SJCRH30 (cell line): ENCODE measurements around the gene ATG14. TPM values are rescaled to one million over a fixed set of nuclear protein-coding genes. Genes with fewer than 3 reads are reported as not detected.
"Not testable (repeated sequence)": the region's sequence is repeated elsewhere in the genome, so short reads cannot be mapped to it uniquely, and the experiment has no call there.

Experiments used
- DNase-seq, 2 experiments: peaks; one replicate each; pipeline ENCODE4 v3.0.0-alpha.2; 2015 to 2020
- H3K27ac ChIP-seq: fragments of 250-450 bp; sonication (Bioruptor Pico); 2 replicates; pipeline ENCODE4 v1.5.1; 2020; ENCODE audit warnings: mild to moderate bottlenecking, moderate library complexity
- H3K27me3 ChIP-seq: fragments of 250-450 bp; sonication (Bioruptor Pico); 2 replicates; pipeline ENCODE4 v1.5.1; 2020; ENCODE audit warnings: mild to moderate bottlenecking, moderate library complexity
- H3K36me3 ChIP-seq: fragments of 250-450 bp; sonication (Bioruptor Pico); 2 replicates; pipeline ENCODE4 v1.5.1; 2020; ENCODE audit warnings: mild to moderate bottlenecking, moderate library complexity
- H3K4me1 ChIP-seq: fragments of 250-450 bp; sonication (Bioruptor Pico); 2 replicates; pipeline ENCODE4 v1.5.1; 2020; ENCODE audit warnings: mild to moderate bottlenecking, moderate library complexity
- H3K4me3 ChIP-seq: fragments of 250-450 bp; sonication (Bioruptor Pico); 2 replicates; pipeline ENCODE4 v1.5.1; 2020; ENCODE audit warnings: mild to moderate bottlenecking, moderate library complexity
- H3K9me3 ChIP-seq: fragments of 250-450 bp; sonication (Bioruptor Pico); replicated peaks from 2 replicates; pipeline ENCODE4 v1.5.1; 2020; ENCODE audit warnings: mild to moderate bottlenecking, moderate library complexity
- total RNA-seq: library from RNA; depleted of rRNA; stranded (reverse); fragments of >200 nt; shearing (Covaris generic); gene quantifications from 2 replicates; pipeline ENCODE4 v1.2.3, GENCODE V29; 2014

ATG14 gene
- total RNA-seq, 1 experiment from 2014 or later = 8.3 TPM

DNA sequence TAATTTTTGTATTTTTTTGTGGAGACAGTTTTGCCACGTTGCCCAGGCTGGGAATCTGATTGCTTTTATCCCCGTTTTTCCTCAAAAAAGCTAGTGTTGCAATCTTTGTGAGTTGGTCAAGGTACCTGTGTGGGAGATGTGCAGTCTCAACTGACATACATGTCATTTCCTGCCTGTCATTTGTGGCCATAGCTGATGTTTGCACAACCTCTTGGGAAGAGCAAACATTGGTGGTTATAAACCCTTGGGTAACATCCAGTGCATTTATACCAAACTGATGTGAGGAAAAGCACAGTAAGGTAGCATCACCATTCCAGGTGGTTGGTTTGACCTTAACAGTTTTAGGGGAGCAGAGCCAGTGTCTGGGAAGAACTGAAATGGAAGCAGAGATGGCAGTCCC lies 54.7 kb downstream of the ATG14 start:
- no peaks in the 10 kb centered on the region for H3K4me1 ChIP-seq
- no peaks in the 10 kb centered on the region for H3K27me3 ChIP-seq
- no peaks in the 10 kb centered on the region for H3K9me3 ChIP-seq
- H3K27ac ChIP-seq = no peak overlapping the region
- H3K4me3 ChIP-seq = no peak overlapping the region
- H3K36me3 ChIP-seq = peaks cover 9% of the 10 kb centered on the region; the same call in 1 of the 2 replicates
- DNase-seq = no peak

DNA sequence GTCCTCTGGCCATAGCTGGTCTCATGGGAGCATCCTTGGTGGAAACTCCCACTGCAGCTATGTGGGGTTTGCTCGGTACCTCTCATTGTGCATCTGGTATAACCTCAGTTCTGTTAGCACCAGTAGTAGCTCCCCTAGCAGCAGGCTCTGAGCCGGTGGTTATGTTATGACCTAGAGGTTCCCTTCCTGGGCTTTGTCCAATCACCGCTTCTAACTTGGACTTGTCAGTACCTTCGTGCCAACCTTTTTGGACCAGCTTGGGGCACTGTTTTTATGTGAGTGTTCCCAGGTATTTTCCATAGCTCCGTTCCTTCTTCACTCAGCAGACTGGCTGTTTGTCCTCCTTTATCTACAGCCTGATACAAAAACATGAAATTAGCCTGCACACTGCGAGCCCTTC lies 55.7 kb downstream of the ATG14 start:
- no peaks in the 10 kb centered on the region for H3K27me3 ChIP-seq
- H3K4me1 ChIP-seq = no peaks in the 10 kb centered on the region
- DNase-seq = no peak
- H3K9me3 ChIP-seq = no peaks in the 10 kb centered on the region
- H3K4me3 ChIP-seq = no peak overlapping the region
- no peak overlapping the region for H3K27ac ChIP-seq
- H3K36me3 ChIP-seq = peaks cover 9% of the 10 kb centered on the region; the same call in 1 of the 2 replicates

DNA sequence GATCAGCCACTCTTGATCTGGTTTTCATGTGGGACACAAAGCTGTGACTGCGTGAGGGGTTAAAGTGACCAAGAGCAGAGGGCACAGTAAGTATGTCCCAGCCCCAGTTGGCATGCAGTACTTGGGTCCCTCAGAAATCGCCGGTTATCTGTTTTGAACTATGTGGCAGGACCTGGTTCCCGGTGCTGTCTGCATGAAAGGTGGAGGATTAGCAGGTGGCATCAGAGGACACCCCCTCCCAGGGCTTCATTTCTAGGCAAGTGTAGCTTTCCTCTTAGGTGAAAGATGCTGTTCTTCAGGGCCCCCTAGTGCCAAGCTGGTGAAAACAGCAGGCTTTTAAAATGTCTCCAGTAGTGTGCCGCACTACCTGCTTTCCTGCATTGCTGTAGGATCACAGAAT lies 57.1 kb downstream of the ATG14 start:
- Histone ChIP-seq H3K4me3 (no peak overlapping the region), H3K9me3 (no peaks in the 10 kb centered on the region), H3K36me3 (peaks cover 15% of the 10 kb centered on the region; the same call in 1 of the 2 replicates), H3K27me3 (no peaks in the 10 kb centered on the region), H3K27ac (no peak overlapping the region), H3K4me1 (no peaks in the 10 kb centered on the region)
- DNase-seq = peak; percentile 13 to 54

DNA sequence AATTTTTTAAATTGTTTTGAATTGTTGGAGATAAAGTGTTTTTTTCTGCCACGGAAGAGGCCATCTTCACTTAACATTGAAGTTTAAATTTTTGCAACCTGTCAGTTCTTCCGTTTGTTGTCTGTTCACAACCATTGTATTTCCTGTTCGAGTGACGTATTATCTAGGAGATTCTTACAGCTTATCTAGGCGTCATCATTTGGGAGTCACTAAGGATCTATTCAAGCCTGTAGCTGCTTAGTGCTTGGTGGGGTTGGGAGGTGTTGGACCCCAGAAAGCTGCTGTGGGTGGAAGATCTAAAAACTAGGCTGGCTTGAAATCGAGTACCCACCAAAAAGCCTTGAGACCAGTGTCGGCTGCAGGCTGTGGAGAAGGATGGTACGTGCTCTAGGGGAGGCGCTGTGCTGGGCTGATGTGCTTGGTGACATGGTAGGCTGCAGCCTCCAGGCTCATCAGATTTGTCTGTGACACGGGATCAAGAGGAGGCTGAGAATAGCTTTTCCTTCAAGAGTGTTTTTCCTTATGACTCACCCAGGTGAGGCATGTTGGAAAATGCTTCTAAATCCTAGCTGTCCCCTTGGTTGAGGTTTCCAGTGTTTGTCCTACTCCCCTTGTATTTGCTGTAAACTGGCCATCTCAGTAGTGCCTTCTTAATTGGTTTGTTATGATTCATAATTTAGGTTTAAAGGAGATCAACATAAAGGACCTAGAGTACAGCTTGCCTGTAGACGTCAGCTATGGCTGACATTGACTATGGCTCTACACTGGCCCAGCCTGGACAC lies 57.8 kb downstream of the ATG14 start:
- no peak for DNase-seq
- no peak overlapping the region for H3K4me3 ChIP-seq
- H3K36me3 ChIP-seq = peaks cover 15% of the 10 kb centered on the region; the same call in 1 of the 2 replicates
- H3K4me1 ChIP-seq = no peaks in the 10 kb centered on the region
- H3K27me3 ChIP-seq = no peaks in the 10 kb centered on the region
- no peaks in the 10 kb centered on the region for H3K9me3 ChIP-seq
- H3K27ac ChIP-seq = no peak overlapping the region

DNA sequence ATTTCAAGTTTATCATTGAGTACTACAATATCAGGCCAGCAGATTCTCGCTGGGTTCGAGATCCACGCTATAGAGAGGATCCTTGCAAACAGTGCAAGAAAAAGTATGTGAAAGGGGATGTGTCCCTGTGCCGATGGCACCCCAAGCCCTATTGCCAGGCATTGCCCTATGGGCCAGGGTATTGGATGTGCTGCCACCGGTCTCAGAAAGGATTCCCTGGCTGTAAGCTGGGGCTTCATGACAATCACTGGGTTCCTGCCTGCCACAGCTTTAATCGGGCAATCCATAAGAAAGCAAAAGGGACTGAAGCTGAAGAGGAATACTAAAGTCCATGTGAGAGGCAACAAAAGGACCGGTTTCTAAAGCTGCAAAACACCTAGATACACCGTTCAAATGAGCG lies 59.4 kb downstream of the ATG14 start:
- no peaks in the 10 kb centered on the region for H3K9me3 ChIP-seq
- H3K4me1 ChIP-seq = no peaks in the 10 kb centered on the region
- no peak overlapping the region for H3K27ac ChIP-seq
- peaks cover 15% of the 10 kb centered on the region; the same call in 1 of the 2 replicates for H3K36me3 ChIP-seq
- H3K4me3 ChIP-seq = no peak overlapping the region
- DNase-seq = no peak
- H3K27me3 ChIP-seq = no peaks in the 10 kb centered on the region

DNA sequence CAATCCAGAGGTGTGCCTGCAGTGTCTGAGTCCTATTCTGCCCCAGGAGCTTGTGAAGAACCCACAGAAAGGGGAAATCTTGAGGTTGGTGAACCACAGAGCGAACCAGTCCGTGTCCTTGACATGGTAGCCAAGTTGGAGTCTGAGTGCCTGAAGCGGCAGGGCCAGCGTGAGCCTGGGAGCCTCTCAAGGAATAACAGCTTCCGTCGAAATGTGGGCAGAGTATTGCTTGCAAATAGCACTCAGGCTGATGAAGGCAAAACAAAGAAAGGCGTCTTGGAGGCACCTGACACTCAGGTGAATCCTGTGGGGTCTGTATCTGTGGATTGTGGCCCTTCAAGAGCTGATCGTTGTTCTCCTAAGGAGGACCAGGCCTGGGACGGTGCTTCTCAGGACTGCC lies 60.5 kb downstream of the ATG14 start:
- Histone ChIP-seq H3K9me3 (no peaks in the 10 kb centered on the region), H3K4me3 (no peak overlapping the region), H3K36me3 (peaks cover 15% of the 10 kb centered on the region; the same call in 1 of the 2 replicates), H3K4me1 (no peaks in the 10 kb centered on the region), H3K27ac (no peak overlapping the region), H3K27me3 (no peaks in the 10 kb centered on the region)
- DNase-seq = no peak

DNA sequence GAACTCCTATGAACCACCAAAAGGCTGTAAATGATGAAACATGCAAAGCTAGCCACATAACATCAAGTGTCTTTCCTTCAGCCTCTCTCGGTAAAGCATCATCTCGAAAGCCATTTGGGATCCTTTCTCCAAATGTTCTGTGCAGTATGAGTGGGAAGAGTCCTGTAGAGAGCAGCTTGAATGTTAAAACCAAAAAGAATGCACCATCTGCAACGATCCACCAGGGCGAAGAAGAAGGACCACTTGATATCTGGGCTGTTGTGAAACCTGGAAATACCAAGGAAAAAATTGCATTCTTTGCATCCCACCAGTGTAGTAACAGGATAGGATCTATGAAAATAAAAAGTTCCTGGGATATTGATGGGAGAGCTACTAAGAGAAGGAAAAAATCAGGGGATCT lies 61.2 kb downstream of the ATG14 start:
- Histone ChIP-seq H3K9me3 (no peaks in the 10 kb centered on the region), H3K4me1 (no peaks in the 10 kb centered on the region)
- no peak for DNase-seq

DNA sequence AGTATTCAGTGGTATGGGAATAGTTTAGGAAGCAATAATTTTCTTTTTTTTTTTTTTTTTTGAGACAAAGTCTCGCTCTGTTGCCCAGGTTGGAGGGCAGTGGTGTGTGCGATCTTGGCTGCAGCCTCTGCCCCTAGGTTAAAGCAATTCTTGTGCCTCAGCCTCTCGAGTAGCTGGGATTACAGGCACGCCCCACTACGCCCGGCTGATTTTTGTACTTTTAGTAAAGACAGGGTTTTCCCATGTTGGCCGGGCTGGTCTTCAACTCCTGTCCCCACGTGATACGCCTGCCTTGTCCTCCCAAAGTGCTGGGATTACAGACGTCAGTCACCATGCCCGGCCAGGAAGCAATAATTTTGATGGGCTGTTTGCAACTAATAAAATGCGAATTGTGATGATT lies 62.1 kb downstream of the ATG14 start:
- Histone ChIP-seq H3K27ac (no peak overlapping the region), H3K4me3 (no peak overlapping the region), H3K9me3 (no peaks in the 10 kb centered on the region), H3K4me1 (no peaks in the 10 kb centered on the region), H3K27me3 (no peaks in the 10 kb centered on the region), H3K36me3 (peaks cover 15% of the 10 kb centered on the region; the same call in 1 of the 2 replicates)
- DNase-seq = no peak

More for the DNA sequence above, 61.2 kb downstream of the ATG14 start:
- Histone ChIP-seq H3K27ac (no peak overlapping the region), H3K27me3 (no peaks in the 10 kb centered on the region), H3K36me3 (peaks cover 15% of the 10 kb centered on the region; the same call in 1 of the 2 replicates), H3K4me3 (no peak overlapping the region)

DNA sequence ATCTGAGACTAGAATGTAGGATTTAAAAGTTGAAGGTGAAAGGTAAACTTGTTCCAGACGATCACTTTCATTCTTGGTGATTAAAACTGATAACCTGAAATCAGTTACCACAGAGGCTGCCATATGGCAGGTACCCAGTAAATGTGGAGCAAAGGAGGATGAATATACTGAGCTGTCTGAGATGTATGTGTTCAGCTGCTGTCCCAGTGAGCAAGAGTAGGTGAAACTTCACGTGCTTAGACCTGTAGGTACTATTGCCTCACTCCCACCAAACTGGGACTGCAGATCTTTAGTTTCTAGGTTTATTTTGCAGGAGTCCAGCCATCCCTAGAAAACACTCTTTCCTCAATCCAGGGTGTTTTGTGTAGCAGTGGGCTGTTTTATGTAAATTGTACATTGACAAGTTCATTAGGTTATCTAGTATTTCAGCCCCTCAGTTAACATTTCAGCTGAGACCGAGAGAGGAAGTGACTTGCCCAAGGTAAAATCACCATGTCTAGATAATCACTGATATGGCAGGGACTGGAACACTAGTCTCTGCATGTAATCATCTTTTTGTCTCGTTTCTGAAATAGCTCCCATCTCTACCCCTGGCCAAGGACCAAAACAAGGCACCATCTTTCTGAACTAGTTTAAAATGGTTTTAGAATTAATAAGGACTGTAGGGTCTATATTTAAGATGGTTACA lies 62.7 kb downstream of the ATG14 start:
- Histone ChIP-seq H3K27me3 (no peaks in the 10 kb centered on the region), H3K4me3 (no peak overlapping the region), H3K4me1 (no peaks in the 10 kb centered on the region), H3K27ac (no peak overlapping the region), H3K9me3 (no peaks in the 10 kb centered on the region), H3K36me3 (peaks cover 13% of the 10 kb centered on the region; the same call in 1 of the 2 replicates)
- no peak for DNase-seq

DNA sequence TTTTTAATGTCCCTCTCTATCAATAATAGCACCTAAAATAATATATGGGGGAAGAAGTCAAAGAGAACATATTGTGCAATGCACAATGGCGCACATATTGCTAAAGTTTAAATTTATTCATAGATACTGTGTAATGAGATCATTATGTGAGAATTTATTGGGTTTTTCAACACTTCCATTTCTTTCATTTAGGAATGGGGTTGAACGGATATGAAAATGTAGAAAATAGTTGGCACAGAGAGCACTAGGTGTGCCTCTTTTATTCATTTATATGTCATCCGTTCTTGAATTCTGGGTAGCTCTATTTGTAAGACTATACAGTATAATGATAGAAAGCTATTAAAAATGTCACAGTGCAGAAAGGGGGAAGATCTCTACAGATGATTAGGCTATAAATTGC lies 63.9 kb downstream of the ATG14 start:
- Histone ChIP-seq H3K27me3 (no peaks in the 10 kb centered on the region), H3K4me3 (no peak overlapping the region), H3K9me3 (no peaks in the 10 kb centered on the region), H3K4me1 (no peaks in the 10 kb centered on the region), H3K36me3 (peaks cover 12% of the 10 kb centered on the region; the same call in 1 of the 2 replicates), H3K27ac (no peak overlapping the region)
- DNase-seq = no peak

DNA sequence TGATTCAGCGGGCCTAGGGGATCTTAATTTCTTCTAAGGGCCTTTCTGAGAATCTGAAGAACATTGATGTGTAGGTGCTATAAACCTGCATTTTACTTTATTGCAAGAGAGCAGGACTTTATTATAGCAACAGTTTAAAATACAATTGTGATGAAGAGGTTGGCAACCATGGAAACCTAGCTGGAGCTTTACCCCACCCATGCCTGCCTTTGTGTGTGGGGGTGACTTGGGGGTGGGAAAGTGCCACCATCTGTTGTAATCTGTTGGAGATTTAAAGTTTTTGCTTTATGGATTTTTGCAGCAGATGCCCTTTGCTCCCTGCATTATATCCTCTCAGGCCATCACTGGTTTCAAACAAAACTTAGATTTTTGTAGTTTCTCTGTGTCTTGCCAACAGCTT lies 64.6 kb downstream of the ATG14 start:
- H3K4me3 ChIP-seq = no peak overlapping the region
- no peaks in the 10 kb centered on the region for H3K4me1 ChIP-seq
- peaks cover 6% of the 10 kb centered on the region; the same call in 1 of the 2 replicates for H3K36me3 ChIP-seq
- H3K27ac ChIP-seq = no peak overlapping the region
- H3K27me3 ChIP-seq = no peaks in the 10 kb centered on the region
- no peak for DNase-seq
- H3K9me3 ChIP-seq = no peaks in the 10 kb centered on the region

DNA sequence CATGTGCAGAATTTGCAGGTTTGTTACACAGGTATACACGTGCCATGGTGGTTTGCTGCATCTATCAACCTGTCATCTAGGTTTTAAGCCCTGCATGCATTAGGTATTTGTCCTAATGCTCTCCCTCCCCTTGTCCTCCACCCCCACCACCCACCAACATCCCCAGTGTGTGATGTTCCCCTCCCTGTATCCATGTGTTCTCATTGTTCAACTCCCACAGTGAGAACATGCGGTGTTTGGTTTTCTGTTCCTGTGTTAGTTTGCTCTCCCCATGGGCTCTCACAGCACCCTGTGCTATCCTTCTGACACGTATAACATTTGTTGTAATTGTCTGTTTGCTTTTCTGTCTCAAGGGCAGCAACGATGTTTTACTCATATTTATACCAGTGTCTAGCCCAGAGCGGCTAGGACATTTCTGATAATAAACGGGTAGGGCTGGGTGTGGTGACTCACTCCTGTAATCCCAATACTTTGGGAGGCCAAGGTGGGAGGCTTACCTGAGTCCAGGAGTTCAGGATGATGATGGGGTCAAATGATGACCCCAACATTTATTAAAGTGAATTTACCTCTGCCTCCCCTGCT lies 67.0 kb downstream of the ATG14 start:
- H3K9me3 ChIP-seq, DNase-seq, H3K27me3 ChIP-seq, H3K36me3 ChIP-seq, H3K27ac ChIP-seq, H3K4me1 ChIP-seq, H3K4me3 ChIP-seq: not testable (repeated sequence)

DNA sequence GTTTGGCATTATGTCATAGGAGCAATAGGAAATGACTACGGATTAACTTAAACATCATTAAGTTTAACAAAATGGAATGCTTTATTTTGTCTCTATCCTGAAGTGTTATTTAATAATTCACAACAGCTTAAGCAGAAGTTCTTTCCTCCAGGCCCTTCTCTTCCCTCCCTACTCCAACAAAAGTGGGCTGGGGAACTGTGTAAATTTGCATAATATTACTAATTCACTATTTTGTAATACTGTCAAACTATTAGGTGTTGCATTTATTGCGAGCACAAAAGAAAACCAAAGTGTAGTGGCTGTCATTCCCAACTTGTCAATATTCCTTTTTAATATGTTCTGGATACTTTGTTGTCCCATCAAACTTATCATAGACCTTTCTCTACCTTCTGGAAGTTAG lies 69.8 kb downstream of the ATG14 start:
- H3K4me3 ChIP-seq = no peak overlapping the region
- no peak overlapping the region for H3K27ac ChIP-seq
- H3K9me3 ChIP-seq = no peaks in the 10 kb centered on the region
- no peaks in the 10 kb centered on the region for H3K27me3 ChIP-seq
- no peaks in the 10 kb centered on the region for H3K36me3 ChIP-seq
- DNase-seq = no peak
- H3K4me1 ChIP-seq = no peaks in the 10 kb centered on the region

DNA sequence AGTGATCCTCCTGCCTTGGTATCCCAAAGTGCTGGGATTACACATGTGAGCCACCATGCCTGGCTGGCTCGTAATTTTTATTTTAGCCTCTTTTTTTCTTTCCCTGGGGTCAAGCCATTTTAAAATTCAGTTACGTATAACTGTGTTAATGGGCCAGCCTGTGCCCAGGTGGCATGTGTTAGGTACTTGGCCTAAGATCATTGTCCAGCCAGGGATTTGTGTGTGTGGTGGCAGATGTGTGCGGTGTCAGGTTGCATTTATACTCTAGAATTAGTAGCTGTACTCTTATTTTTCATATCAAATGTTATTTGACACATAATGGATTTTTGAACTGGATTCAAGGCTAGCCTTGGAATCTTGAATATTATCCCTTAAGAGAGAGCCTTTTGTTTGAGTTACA lies 71.1 kb downstream of the ATG14 start:
- no peak for DNase-seq
- Histone ChIP-seq H3K36me3 (no peaks in the 10 kb centered on the region), H3K4me3 (no peak overlapping the region), H3K9me3 (no peaks in the 10 kb centered on the region), H3K4me1 (no peaks in the 10 kb centered on the region), H3K27me3 (no peaks in the 10 kb centered on the region), H3K27ac (no peak overlapping the region)

DNA sequence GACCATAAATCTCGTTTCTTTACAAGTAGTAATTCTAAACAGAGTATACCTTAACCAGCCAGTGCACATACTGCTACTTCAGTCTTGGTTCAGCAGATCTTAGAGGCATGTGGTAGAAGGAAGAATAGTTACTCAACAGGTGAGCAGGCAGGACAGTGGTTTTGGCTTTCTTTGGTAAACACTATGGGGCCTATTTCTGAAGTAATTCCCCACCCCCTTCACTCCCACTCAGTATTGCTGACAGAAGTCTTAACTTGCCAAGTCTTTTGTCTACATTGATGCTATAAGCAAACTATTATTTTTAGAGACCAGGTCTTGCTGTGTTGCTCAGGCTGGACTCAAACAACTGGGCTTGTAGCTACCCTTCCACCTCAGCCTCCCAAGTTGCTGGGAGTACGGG lies 71.9 kb downstream of the ATG14 start:
- Histone ChIP-seq H3K4me1 (no peaks in the 10 kb centered on the region), H3K4me3 (no peak overlapping the region), H3K36me3 (no peaks in the 10 kb centered on the region), H3K9me3 (no peaks in the 10 kb centered on the region), H3K27ac (no peak overlapping the region), H3K27me3 (no peaks in the 10 kb centered on the region)
- DNase-seq = no peak
